Ectodermal cell (in vitro differentiated cells): ENCODE measurements around the gene RBPJ.
"Not testable (repeated sequence)": the region's sequence is repeated elsewhere in the genome, so short reads cannot be mapped to it uniquely, and the experiment has no call there.

Experiments used
- H3K27ac ChIP-seq: 2 replicates; pipeline ENCODE4 v1.7.0; 2013; ENCODE audit warnings: mild to moderate bottlenecking, low read depth, low read length; ENCODE audit not compliant: insufficient read depth, poor library complexity, severe bottlenecking
- H3K27me3 ChIP-seq: 2 replicates; pipeline ENCODE4 v1.7.0; 2013; ENCODE audit warnings: mild to moderate bottlenecking, low read length; ENCODE audit not compliant: insufficient read depth, control insufficient read depth, poor library complexity, severe bottlenecking
- H3K36me3 ChIP-seq: one replicate; pipeline ENCODE4 v1.7.0; 2013; ENCODE audit warnings: low read length; ENCODE audit not compliant: control insufficient read depth, insufficient read depth
- H3K4me1 ChIP-seq: one replicate; pipeline ENCODE4 v1.7.0; 2013; ENCODE audit warnings: low read length; ENCODE audit not compliant: control insufficient read depth, insufficient read depth
- H3K4me3 ChIP-seq: 2 replicates; pipeline ENCODE4 v1.7.0; 2013; ENCODE audit warnings: low read depth, low read length, control low read depth; ENCODE audit not compliant: insufficient read depth
- H3K9me3 ChIP-seq: 2 replicates; pipeline ENCODE4 v1.7.0; 2013; ENCODE audit warnings: mild to moderate bottlenecking, low read length, moderate library complexity; ENCODE audit not compliant: control insufficient read depth
- WGBS, 2 experiments: methylation state at CpG; one replicate each; pipeline ENCODE4 v1.1.7; 2013; ENCODE audit warnings: missing lambda C conversion rate in 2 of 2; 5-methylcytosine and 5-hydroxymethylcytosine counted together

The RBPJ gene

DNA sequence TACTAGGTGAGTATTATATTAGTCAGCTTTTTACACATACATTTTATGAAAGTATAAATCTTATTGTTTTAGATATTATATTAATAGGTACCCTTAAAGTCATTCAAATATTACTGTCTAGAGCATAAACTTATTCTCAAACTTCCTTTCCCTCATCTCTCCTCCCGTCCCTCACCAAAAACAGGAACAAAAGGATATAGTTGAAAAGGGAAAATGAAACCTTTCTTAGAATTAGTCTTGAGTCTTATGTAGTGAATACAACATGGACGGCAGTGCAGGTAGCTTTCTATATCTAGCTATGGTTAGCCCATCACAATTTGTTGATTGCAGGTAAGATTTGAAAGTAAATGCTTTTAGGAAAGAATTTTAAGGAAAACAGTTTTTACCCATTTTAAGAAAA, 65.6 kb downstream of the RBPJ start:
- Histone ChIP-seq H3K36me3 (peaks cover 15% of the 10 kb centered on the region), H3K27ac (no peak overlapping the region), H3K4me1 (no peaks in the 10 kb centered on the region), H3K4me3 (no peak overlapping the region), H3K9me3 (no peaks in the 10 kb centered on the region), H3K27me3 (no peaks in the 10 kb centered on the region)
- WGBS, 2 experiments: 88 to 100% methylated on average over 1 of the region's 2 CpGs

DNA sequence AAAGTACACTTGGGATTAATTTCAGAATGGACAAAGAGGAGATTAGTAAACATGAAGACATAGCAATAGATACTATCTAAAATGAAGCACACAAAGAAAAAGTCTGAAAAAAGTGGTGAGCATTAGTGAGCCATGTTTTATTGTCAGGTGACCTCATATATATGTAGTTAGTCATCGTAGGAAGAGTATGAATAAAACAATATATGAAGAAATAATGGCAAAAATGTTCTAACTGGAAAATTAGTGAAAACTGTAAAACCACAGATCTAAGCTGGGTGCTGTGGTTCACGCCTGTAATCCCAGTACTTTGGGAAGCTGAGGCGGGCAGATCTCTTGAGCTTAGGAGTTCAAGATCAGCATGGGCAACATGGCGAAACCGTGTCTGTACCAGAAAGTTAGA, 67.9 kb downstream of the RBPJ start:
- Histone ChIP-seq H3K36me3 (peaks cover 15% of the 10 kb centered on the region), H3K4me3 (no peak overlapping the region), H3K27ac (no peak overlapping the region), H3K27me3 (no peaks in the 10 kb centered on the region), H3K4me1 (no peaks in the 10 kb centered on the region), H3K9me3 (no peaks in the 10 kb centered on the region)
- WGBS, 2 experiments: 90 to 93% methylated on average over 5 of the region's 5 CpGs

DNA sequence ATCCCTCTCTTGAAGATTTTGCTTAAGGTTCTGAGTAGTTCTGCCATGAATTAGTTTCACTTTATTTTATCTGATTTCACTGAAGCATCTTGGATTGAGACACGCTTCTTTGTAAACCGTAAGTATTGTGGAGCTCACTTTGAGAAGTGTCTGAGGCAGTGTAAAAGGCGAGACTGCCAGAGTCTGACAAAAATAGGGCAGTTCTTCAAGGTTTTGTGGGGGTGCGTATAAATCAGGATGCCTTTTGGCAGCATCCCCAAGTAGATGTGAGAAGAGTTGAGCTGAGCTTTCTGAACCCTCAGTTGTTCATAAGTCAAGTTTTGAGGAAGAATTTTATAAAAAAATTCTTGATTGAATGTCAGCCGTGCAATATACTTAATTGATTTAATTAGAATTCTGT, 76.3 kb downstream of the RBPJ start:
- Histone ChIP-seq H3K4me1 (no peaks in the 10 kb centered on the region), H3K27ac (no peak overlapping the region), H3K27me3 (no peaks in the 10 kb centered on the region), H3K4me3 (no peak overlapping the region), H3K36me3 (peaks cover 7% of the 10 kb centered on the region), H3K9me3 (no peaks in the 10 kb centered on the region)
- WGBS, 2 experiments: 97% methylated on average over 5 of the region's 5 CpGs

DNA sequence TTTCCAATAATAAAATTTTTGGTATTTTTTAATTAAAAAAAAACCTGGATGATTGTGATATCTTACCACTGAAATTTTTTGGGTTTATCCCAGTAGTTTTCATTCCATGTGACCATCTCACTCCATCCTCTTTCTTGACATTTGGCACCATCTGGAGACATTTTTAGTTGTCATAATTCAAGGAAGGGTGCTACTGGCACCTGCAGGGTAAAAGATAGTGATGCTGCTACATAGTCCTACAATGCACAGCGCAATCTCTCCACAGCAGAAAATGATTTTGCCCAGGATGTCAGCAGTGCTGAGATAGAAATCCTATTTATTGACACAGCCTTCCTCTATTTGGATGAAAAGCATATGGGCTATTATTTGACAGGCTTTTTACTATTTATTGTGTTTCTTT, 79.3 kb downstream of the RBPJ start:
- Histone ChIP-seq H3K27ac (no peak overlapping the region), H3K4me1 (no peaks in the 10 kb centered on the region), H3K36me3 (peaks cover 10% of the 10 kb centered on the region), H3K27me3 (no peaks in the 10 kb centered on the region), H3K9me3 (no peaks in the 10 kb centered on the region), H3K4me3 (no peak overlapping the region)
- WGBS, 2 experiments: 82 to 100% methylated on average over 1 of the region's 1 CpG

DNA sequence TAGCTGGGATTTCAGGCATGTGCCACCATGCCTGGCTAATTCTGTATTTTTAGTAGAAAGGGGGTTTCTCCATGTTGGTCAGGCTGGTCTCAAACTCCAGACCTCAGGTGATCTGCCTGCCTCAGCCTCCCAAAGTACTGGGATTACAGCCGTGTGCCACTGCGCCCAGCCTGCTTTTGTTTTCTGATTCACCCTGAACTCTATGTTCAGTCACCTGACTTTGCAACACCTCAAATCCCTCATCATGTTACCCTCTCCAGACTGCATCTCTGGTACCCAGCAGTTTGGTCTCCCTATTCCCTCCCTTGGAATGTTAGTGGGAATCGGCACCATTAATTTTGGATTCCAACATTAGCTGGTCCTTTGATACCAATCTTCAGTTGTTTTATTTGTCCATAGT, 81.2 kb downstream of the RBPJ start:
- H3K9me3 ChIP-seq, H3K4me3 ChIP-seq, H3K27ac ChIP-seq, H3K27me3 ChIP-seq, H3K4me1 ChIP-seq: not testable (repeated sequence)
- 95 to 96% methylated on average over 3 of the region's 3 CpGs for WGBS, 2 experiments
- H3K36me3 ChIP-seq: peaks cover 22% of the 10 kb centered on the region

DNA sequence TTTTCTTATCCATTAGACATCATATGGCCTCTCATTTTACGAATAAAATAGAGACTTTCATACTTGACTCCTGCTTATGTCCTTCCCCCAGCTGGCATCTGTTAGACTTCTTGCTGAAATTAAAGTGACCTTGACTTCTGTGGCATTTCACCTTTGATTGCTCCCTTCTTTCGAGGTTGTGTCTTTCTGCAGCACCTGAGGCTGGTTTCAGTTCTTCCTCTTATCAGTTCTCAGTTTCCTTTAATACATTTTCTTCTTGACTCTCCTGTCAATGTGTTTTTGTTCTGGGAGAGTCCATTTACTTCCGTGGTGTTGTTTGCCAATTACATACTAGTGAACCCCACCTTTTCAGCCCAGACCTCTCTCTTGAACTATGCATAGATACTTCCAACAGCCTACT, 81.6 kb downstream of the RBPJ start:
- H3K9me3 ChIP-seq: peaks cover 3% of the 10 kb centered on the region
- 93 to 97% methylated on average over 3 of the region's 3 CpGs for WGBS, 2 experiments
- H3K4me1 ChIP-seq: no peaks in the 10 kb centered on the region
- H3K27me3 ChIP-seq: no peaks in the 10 kb centered on the region
- no peak overlapping the region for H3K4me3 ChIP-seq
- peaks cover 26% of the 10 kb centered on the region for H3K36me3 ChIP-seq
- H3K27ac ChIP-seq: no peak overlapping the region

DNA sequence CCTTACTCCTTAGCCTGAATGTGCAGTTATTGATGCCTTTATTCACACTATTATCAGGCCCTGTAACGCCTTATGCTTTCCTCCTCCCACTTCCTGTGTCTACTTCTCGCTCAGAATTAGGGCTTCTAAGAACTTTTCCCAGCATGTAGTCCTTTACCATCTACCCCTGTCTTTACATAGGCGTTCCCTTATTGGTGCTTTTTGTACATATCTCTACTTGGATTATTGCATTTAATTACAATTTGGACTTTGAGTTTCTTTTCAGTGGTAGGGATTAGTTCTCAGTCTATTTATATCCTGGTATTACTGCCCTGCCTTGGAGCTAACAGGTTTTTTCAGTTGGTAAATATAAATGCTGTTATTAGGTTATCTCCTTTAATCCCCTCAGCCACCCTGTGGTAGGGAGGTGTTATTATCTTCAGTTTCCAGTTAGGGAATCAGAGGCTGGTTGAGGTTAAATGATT, 84.0 kb downstream of the RBPJ start:
- 96 to 98% methylated on average over 2 to 3 of the region's 3 CpGs for WGBS, 2 experiments
- no peaks in the 10 kb centered on the region for H3K4me1 ChIP-seq
- no peaks in the 10 kb centered on the region for H3K27me3 ChIP-seq
- no peak overlapping the region for H3K27ac ChIP-seq
- H3K4me3 ChIP-seq: no peak overlapping the region
- H3K9me3 ChIP-seq: peaks cover 3% of the 10 kb centered on the region
- peaks cover 32% of the 10 kb centered on the region for H3K36me3 ChIP-seq

DNA sequence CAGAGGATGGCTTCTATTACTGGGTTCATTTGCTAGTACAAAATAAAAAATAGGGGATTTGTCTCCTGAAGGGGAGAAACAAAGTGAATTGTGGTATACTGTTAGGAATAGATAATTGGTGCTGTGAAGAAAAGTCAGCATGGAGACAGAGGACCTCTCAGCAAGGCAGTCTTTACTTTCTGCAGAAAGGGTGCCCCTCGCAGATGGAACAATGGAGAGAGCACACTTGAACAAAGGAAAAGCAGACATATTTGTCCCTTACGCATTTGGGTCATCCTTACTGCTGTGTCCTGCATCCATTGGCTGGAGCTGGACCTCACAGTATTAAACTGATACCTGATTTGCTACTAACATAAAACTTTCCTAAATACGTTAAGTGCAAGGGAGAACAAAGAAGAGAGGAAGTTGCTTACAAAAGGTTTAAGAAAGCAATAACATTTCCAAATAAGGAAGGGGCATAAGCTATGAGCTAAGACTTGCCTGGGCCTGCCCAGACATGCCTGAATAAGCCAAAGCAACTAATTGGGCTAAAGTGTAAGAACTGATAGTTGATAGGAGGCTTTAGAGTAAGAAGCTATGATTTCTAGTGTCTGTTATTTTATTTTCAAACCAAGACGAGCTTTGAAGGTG, 85.6 kb downstream of the RBPJ start:
- H3K36me3 ChIP-seq: peaks cover 32% of the 10 kb centered on the region
- 95% methylated on average over 2 to 3 of the region's 4 CpGs for WGBS, 2 experiments
- no peak overlapping the region for H3K27ac ChIP-seq
- H3K9me3 ChIP-seq: peaks cover 3% of the 10 kb centered on the region
- H3K4me1 ChIP-seq: no peaks in the 10 kb centered on the region
- H3K27me3 ChIP-seq: no peaks in the 10 kb centered on the region
- H3K4me3 ChIP-seq: no peak overlapping the region

DNA sequence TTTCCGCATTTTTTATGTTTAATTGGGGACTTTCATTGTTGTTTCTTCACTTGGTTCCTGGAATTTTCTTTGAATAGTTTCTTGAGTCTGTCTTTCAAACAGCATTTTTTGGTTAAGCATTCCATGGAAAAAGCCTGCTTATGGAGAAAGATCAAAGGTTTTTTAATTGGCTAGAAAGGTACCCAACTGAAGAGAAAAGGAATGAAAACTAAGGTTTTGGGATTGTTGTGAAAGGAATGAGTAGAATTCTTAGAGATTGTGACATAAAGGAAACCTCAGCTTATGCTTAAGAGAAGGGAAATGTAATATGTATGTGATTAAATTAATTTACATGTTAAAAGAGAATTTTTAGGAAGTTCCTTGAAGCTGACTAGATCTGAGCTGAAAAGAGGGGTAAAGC, 86.7 kb downstream of the RBPJ start:
- Histone ChIP-seq H3K9me3 (peaks cover 3% of the 10 kb centered on the region), H3K27me3 (no peaks in the 10 kb centered on the region), H3K4me1 (no peaks in the 10 kb centered on the region), H3K27ac (no peak overlapping the region), H3K36me3 (peaks cover 32% of the 10 kb centered on the region), H3K4me3 (no peak overlapping the region)
- WGBS, 2 experiments: 92 to 100% methylated on average over 1 of the region's 1 CpG

DNA sequence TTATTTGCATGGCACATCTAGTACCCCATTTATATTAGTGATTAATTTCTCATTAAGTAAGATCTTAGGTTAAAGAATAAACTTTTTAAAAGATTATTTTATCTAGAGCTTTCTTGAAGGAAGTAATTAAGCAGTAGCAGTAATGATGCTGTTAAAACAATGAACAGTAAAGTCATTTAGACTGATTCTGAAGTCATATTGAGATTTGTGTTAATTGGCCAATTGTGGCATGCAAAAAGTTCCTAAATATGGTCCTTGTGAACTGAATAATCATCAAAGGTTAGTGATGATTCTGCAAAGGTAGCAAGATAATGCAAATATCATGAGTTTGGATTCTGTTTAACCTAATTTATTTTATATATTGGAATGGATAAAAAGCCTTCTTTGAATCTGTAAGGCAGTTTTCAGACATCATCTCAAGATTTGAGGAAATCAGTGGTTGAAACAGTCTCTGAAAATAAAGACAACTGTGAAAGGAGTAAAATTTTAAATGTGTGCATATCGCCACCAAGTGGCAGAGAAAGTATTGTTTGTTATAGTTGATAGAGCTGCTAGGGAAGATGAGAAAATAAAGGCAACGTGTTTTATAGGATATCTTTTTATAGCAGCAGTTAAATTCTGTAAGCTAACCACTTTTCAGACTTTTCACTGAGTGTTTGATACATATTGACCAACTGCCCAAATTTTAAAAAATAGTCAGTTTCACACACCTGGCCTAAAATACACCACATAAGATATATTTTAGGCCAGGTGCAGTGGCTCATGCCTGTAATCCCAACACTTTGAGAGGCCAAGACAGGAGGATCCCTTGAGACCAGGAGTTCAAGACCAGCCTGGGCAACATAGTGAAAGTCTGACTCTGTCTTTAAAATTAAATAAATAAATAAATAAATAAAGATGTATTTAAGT, 89.8 kb downstream of the RBPJ start:
- Histone ChIP-seq H3K36me3 (peaks cover 24% of the 10 kb centered on the region), H3K4me1 (no peaks in the 10 kb centered on the region), H3K27me3 (no peaks in the 10 kb centered on the region), H3K9me3 (peaks cover 3% of the 10 kb centered on the region), H3K27ac (no peak overlapping the region), H3K4me3 (no peak overlapping the region)
- WGBS, 2 experiments: 46 to 50% methylated on average over 2 of the region's 2 CpGs
